Testis (tissue), 2 donors: ENCODE data around the gene ITGA4.

Experiments used
- POLR2A ChIP-seq: fragments of 450-650 bp; IDR thresholded peaks from one replicate; pipeline ENCODE4 v1.6.1; 2017; ENCODE audit warnings: antibody characterized with exemption, mild to moderate bottlenecking, moderate library complexity
- TF ChIP-seq, protein P1 (sequence below), 3 experiments: fragments of 450-650 bp in 2 of 3; fragments of 200-600 bp in 1 of 3; sonication (generic) in 1 of 3; IDR thresholded peaks; one replicate each; pipeline ENCODE4 v1.5.1; 2016 to 2019; ENCODE audit warnings: antibody characterized with exemption in 3 of 3, mild to moderate bottlenecking in 2 of 3, moderate library complexity in 1 of 3

DNA sequence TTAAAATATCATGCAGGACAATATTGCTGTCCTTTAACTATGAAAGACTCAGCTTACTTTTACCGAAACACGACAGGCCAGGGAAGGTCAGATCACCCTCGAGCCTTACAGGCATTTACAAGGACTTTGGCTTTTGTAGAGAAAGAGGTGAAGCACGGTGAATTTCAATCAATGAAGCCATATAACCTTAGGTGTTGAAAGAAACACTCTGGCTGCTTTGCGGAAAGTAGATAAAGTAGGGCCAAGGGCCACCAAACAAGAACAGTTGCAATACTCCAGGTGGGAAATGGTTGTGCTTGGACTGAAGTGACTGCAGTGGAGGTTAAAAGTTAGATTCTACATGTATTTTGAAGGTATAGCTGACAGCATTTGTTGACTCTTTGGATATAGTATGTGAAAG is 119.2 kb downstream of the ITGA4 start:
- TF ChIP-seq, protein P1, sequence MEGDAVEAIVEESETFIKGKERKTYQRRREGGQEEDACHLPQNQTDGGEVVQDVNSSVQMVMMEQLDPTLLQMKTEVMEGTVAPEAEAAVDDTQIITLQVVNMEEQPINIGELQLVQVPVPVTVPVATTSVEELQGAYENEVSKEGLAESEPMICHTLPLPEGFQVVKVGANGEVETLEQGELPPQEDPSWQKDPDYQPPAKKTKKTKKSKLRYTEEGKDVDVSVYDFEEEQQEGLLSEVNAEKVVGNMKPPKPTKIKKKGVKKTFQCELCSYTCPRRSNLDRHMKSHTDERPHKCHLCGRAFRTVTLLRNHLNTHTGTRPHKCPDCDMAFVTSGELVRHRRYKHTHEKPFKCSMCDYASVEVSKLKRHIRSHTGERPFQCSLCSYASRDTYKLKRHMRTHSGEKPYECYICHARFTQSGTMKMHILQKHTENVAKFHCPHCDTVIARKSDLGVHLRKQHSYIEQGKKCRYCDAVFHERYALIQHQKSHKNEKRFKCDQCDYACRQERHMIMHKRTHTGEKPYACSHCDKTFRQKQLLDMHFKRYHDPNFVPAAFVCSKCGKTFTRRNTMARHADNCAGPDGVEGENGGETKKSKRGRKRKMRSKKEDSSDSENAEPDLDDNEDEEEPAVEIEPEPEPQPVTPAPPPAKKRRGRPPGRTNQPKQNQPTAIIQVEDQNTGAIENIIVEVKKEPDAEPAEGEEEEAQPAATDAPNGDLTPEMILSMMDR (IDR thresholded peaks at IDR 0.05): no peak
- no peak for TF ChIP-seq POLR2A
